ENCODE results near the gene POLH.

DNA sequence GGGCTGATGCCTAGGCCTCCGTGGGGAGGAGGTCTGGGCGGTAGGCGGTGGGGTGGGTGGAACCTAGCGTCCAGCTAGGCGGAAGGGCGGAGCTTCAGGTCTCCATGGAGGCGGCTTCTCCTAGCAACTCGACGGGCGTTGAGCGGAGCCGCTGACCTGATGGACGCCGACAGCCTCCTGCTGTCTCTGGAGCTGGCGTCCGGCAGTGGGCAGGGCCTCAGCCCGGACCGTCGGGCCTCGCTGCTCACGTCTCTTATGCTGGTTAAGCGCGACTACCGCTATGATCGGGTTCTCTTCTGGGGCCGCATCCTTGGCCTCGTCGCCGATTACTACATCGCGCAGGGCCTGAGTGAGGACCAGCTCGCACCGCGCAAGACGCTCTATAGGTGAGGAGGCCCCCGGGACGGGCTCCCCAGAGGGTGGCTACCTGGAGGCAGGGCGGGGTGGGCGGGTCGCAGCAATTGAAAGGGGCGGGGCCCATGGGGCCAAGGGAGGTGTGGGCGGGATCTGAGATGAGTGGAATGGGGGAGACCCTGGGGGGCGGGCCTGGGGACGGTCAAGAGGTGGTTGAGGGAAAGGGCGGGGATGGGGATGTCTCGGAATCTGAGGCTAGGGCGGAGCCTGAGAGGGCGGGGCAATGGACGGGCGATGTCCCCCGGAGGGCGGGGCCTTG lies 69.1 kb downstream of the POLH start, which contains the start of gene RSPH9:
- TF ChIP-seq, protein P1, sequence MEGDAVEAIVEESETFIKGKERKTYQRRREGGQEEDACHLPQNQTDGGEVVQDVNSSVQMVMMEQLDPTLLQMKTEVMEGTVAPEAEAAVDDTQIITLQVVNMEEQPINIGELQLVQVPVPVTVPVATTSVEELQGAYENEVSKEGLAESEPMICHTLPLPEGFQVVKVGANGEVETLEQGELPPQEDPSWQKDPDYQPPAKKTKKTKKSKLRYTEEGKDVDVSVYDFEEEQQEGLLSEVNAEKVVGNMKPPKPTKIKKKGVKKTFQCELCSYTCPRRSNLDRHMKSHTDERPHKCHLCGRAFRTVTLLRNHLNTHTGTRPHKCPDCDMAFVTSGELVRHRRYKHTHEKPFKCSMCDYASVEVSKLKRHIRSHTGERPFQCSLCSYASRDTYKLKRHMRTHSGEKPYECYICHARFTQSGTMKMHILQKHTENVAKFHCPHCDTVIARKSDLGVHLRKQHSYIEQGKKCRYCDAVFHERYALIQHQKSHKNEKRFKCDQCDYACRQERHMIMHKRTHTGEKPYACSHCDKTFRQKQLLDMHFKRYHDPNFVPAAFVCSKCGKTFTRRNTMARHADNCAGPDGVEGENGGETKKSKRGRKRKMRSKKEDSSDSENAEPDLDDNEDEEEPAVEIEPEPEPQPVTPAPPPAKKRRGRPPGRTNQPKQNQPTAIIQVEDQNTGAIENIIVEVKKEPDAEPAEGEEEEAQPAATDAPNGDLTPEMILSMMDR (IDR thresholded peaks at IDR 0.05), result no peak
- TF ChIP-seq SIN3A (IDR thresholded peaks at IDR 0.05; ENCODE audit: borderline replicate concordance, insufficient read depth, low read depth, low read length) (no peak), POLR2AphosphoS5 (IDR thresholded peaks at IDR 0.05; ENCODE audit: low read depth, low read length) (no peak), TCF7L2 (IDR thresholded peaks at IDR 0.05; ENCODE audit: low read depth, low read length) (no peak)
- TF ChIP-seq, protein P2, sequence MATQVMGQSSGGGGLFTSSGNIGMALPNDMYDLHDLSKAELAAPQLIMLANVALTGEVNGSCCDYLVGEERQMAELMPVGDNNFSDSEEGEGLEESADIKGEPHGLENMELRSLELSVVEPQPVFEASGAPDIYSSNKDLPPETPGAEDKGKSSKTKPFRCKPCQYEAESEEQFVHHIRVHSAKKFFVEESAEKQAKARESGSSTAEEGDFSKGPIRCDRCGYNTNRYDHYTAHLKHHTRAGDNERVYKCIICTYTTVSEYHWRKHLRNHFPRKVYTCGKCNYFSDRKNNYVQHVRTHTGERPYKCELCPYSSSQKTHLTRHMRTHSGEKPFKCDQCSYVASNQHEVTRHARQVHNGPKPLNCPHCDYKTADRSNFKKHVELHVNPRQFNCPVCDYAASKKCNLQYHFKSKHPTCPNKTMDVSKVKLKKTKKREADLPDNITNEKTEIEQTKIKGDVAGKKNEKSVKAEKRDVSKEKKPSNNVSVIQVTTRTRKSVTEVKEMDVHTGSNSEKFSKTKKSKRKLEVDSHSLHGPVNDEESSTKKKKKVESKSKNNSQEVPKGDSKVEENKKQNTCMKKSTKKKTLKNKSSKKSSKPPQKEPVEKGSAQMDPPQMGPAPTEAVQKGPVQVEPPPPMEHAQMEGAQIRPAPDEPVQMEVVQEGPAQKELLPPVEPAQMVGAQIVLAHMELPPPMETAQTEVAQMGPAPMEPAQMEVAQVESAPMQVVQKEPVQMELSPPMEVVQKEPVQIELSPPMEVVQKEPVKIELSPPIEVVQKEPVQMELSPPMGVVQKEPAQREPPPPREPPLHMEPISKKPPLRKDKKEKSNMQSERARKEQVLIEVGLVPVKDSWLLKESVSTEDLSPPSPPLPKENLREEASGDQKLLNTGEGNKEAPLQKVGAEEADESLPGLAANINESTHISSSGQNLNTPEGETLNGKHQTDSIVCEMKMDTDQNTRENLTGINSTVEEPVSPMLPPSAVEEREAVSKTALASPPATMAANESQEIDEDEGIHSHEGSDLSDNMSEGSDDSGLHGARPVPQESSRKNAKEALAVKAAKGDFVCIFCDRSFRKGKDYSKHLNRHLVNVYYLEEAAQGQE (IDR thresholded peaks at IDR 0.05; ENCODE audit: insufficient read depth in 1 of 2, low read depth in 2 of 2, low read length in 1 of 2), result no peak
